OCI-LY1 (cell line): Measurements from ENCODE around the gene ATP11A.

Experiments used
- H2AFZ ChIP-seq: fragments of 200-600 bp; sonication (generic), shearing (Covaris generic); 2 replicates; pipeline ENCODE4 v1.6.0; 2014; ENCODE audit warnings: antibody characterized with exemption, mild to moderate bottlenecking, low read length
- H3F3A ChIP-seq: fragments of 200-600 bp; sonication (generic), shearing (Covaris generic); 2 replicates; pipeline ENCODE4 v1.6.0; 2014; ENCODE audit warnings: mild to moderate bottlenecking, antibody characterized with exemption, low read length, moderate library complexity; ENCODE audit not compliant: insufficient read depth
- H3K27ac ChIP-seq: fragments of 200-600 bp; sonication (generic); 2 replicates; pipeline ENCODE4 v1.5.1; 2014; ENCODE audit warnings: low read length, mixed run types, mild to moderate bottlenecking, low read depth; ENCODE audit not compliant: poor library complexity, severe bottlenecking
- H3K27me3 ChIP-seq: fragments of 200-600 bp; sonication (generic); 2 replicates; pipeline ENCODE4 v1.6.0; 2014; ENCODE audit warnings: antibody characterized with exemption, mild to moderate bottlenecking, low read length, moderate library complexity; ENCODE audit not compliant: insufficient read depth
- H3K36me3 ChIP-seq: fragments of 200-600 bp; sonication (generic); 2 replicates; pipeline ENCODE4 v1.6.1; 2014; ENCODE audit warnings: mild to moderate bottlenecking, antibody characterized with exemption, low read length, moderate library complexity, mixed read lengths; ENCODE audit not compliant: insufficient read depth
- H3K4me1 ChIP-seq: fragments of 200-600 bp; sonication (generic); 2 replicates; pipeline ENCODE4 v1.5.1; 2014; ENCODE audit warnings: mild to moderate bottlenecking, low read length, moderate library complexity; ENCODE audit not compliant: insufficient read depth, severe bottlenecking
- H3K4me2 ChIP-seq: fragments of 200-600 bp; sonication (generic), shearing (Covaris generic); 2 replicates; pipeline ENCODE4 v1.6.1; 2014; ENCODE audit warnings: low read length
- H3K4me3 ChIP-seq: fragments of 200-600 bp; sonication (generic); 2 replicates; pipeline ENCODE4 v1.5.1; 2014; ENCODE audit warnings: low read length, low read depth, mild to moderate bottlenecking, mixed read lengths; ENCODE audit not compliant: poor library complexity, severe bottlenecking
- H3K79me2 ChIP-seq: fragments of 200-600 bp; shearing (Covaris generic); 2 replicates; pipeline ENCODE4 v1.6.1; 2016; ENCODE audit warnings: mixed run types, low read length, mixed read lengths; ENCODE audit not compliant: insufficient read depth
- H3K9ac ChIP-seq: fragments of 200-600 bp; sonication (generic), shearing (Covaris generic); 2 replicates; pipeline ENCODE4 v1.6.1; 2014; ENCODE audit warnings: mild to moderate bottlenecking, low read length, mixed read lengths
- H3K9me2 ChIP-seq: fragments of 200-600 bp; sonication (generic), shearing (Covaris generic); 2 replicates; pipeline ENCODE4 v1.6.1; 2014; ENCODE audit warnings: low read depth, mild to moderate bottlenecking, low read length, mixed read lengths
- H3K9me3 ChIP-seq: fragments of 200-600 bp; shearing (Covaris generic); 2 replicates; pipeline ENCODE4 v1.6.1; 2014; ENCODE audit warnings: low read length, mixed read lengths
- H4K20me1 ChIP-seq: fragments of 200-600 bp; sonication (generic), shearing (Covaris generic); 2 replicates; pipeline ENCODE4 v1.6.0; 2016; ENCODE audit warnings: mild to moderate bottlenecking, low read length; ENCODE audit not compliant: insufficient read depth
- EZH2 ChIP-seq: fragments of 200-600 bp; sonication (generic), shearing (Covaris generic); IDR thresholded peaks from 2 replicates; pipeline ENCODE4 v1.8.0; 2017; ENCODE audit warnings: borderline replicate concordance, mixed run types, mild to moderate bottlenecking, antibody characterized with exemption, low read length, moderate library complexity, mixed read lengths
- TF ChIP-seq, protein P1 (sequence below): fragments of 200-600 bp; sonication (generic), shearing (Covaris generic); IDR thresholded peaks from 2 replicates; pipeline ENCODE4 v1.5.1; 2017; ENCODE audit warnings: mild to moderate bottlenecking, antibody characterized with exemption, low read length, moderate library complexity, mixed read lengths

The ATP11A gene

DNA sequence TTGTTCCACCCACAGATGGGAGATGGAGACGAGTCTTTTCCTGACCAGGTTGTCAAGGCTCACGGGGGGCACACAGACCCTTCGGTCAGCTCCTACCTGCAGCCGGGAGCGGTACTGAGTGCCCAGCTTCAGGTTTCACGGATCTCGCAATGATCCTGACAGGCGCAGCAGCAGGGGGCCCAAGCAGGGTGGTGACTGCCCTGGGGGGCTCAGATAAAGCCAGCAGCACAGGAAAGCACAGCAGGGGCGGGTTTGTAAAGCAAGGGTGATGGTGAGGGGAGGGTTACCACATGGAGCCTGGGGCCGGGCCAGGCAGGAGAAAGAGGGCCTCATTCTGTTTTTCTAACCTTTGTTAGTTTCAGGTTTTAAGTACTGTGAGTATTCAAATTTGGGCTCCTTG lies 41.7 kb upstream of the ATP11A start:
- Histone ChIP-seq H3K4me3 (no peak overlapping the region), H3K79me2 (no peaks in the 10 kb centered on the region), H3K36me3 (no peaks in the 10 kb centered on the region), H3K27me3 (0 out of 2 replicates have a peak, but pooled peaks cover 3% of the 10 kb centered on the region), H3K9ac (no peak overlapping the region), H3K9me3 (no peaks in the 10 kb centered on the region), H3K4me1 (no peaks in the 10 kb centered on the region), H2AFZ (no peak overlapping the region), H3K4me2 (no peak overlapping the region), H3F3A (no peaks in the 10 kb centered on the region), H4K20me1 (no peaks in the 10 kb centered on the region), H3K9me2 (no peaks in the 10 kb centered on the region), H3K27ac (no peak overlapping the region)
- TF ChIP-seq, protein P1, sequence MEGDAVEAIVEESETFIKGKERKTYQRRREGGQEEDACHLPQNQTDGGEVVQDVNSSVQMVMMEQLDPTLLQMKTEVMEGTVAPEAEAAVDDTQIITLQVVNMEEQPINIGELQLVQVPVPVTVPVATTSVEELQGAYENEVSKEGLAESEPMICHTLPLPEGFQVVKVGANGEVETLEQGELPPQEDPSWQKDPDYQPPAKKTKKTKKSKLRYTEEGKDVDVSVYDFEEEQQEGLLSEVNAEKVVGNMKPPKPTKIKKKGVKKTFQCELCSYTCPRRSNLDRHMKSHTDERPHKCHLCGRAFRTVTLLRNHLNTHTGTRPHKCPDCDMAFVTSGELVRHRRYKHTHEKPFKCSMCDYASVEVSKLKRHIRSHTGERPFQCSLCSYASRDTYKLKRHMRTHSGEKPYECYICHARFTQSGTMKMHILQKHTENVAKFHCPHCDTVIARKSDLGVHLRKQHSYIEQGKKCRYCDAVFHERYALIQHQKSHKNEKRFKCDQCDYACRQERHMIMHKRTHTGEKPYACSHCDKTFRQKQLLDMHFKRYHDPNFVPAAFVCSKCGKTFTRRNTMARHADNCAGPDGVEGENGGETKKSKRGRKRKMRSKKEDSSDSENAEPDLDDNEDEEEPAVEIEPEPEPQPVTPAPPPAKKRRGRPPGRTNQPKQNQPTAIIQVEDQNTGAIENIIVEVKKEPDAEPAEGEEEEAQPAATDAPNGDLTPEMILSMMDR, result no peak
- TF ChIP-seq EZH2, result no peak

DNA sequence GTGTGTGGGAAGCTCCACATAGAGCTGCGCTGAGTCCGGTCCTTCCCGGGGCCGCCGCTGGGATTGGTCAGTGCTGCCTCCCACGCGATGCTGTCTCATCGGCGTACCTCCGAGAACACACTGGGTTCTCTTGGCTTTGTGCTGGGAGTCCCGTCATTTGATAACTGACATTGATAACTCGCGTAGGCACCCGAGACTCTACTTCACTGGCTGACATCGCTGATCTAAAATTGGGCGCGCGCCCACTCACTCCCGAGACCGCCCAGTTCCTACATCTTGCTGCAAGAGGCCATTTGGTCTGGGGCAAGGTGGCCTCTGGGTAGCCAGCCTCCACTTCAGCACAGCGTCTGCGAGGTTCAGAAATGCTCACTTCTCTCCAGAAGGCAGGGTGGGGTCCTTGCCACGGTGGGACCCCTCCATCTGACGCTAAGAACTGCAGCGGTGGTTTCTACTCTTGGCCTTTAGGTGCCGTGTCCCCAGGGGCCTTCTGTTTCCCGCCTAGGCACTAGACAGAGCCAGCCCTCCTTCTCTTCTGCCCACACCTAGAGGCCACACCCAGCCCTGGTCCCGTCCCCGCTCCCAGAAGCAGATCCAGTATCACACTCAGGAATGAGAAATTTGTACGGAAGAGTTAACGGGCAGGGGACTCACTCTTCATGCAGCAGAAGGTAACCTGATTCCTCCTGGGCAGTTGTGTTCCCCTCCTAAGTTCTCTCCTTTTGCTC lies 40.7 kb upstream of the ATP11A start:
- H3K9ac ChIP-seq, result no peak overlapping the region
- H3K79me2 ChIP-seq, result no peaks in the 10 kb centered on the region
- H3K27me3 ChIP-seq, result 0 out of 2 replicates have a peak, but pooled peaks cover 3% of the 10 kb centered on the region
- H3K4me3 ChIP-seq, result no peak overlapping the region
- H3K36me3 ChIP-seq, result no peaks in the 10 kb centered on the region
- no peaks in the 10 kb centered on the region for H3K9me2 ChIP-seq
- H3K4me1 ChIP-seq, result no peaks in the 10 kb centered on the region
- no peaks in the 10 kb centered on the region for H3F3A ChIP-seq
- TF ChIP-seq EZH2, result no peak
- TF ChIP-seq, protein P1, result no peak
- no peak overlapping the region for H3K4me2 ChIP-seq
- H2AFZ ChIP-seq, result no peak overlapping the region
- no peaks in the 10 kb centered on the region for H4K20me1 ChIP-seq
- H3K27ac ChIP-seq, result no peak overlapping the region
- H3K9me3 ChIP-seq, result no peaks in the 10 kb centered on the region

DNA sequence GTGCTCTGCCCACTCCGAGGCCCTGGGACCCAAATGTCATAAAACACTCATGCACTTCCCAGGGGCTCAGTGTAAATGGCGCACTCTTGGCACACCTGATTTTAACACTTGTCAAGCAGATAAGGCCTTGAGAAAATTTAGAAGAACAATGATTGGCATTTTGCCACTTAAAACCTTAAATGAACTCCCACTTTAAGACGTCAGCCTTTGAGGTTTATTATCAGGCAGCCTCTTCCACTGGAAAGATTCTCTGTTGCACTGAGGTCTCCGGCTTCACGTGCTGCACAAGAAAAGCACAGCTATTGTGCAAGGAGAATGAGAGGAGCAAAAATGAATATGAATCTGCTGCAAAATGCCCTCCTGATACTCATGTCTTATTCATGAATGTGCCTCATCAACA lies 38.5 kb upstream of the ATP11A start:
- Histone ChIP-seq H4K20me1 (no peaks in the 10 kb centered on the region), H3F3A (no peaks in the 10 kb centered on the region), H2AFZ (no peak overlapping the region), H3K79me2 (no peaks in the 10 kb centered on the region), H3K9ac (no peak overlapping the region), H3K4me2 (no peak overlapping the region), H3K27ac (no peak overlapping the region), H3K4me1 (no peaks in the 10 kb centered on the region), H3K9me3 (no peaks in the 10 kb centered on the region), H3K27me3 (0 out of 2 replicates have a peak, but pooled peaks cover 3% of the 10 kb centered on the region), H3K9me2 (no peaks in the 10 kb centered on the region), H3K36me3 (no peaks in the 10 kb centered on the region), H3K4me3 (no peak overlapping the region)
- TF ChIP-seq, protein P1, result no peak
- no peak for TF ChIP-seq EZH2
